B cell (primary cell): ENCODE data around the gene MOB3A.

Experiments
- CTCF ChIP-seq: fragments of 200-600 bp; IDR thresholded peaks from one replicate; pipeline ENCODE4 v1.8.0; 2022; ENCODE audit warnings: antibody characterized with exemption, mild to moderate bottlenecking
- EZH2 ChIP-seq: IDR thresholded peaks from 2 replicates; pipeline ENCODE4 v1.6.1; 2012; ENCODE audit warnings: borderline replicate concordance, low read depth, mild to moderate bottlenecking, moderate library complexity, low read length; ENCODE audit not compliant: insufficient read depth, poor library complexity, severe bottlenecking

GRCh38 chr19:2038284-2039088 lies 57.6 kb downstream of the MOB3A start:
- TF ChIP-seq CTCF (no peak), EZH2 (no peak)
